HepG2 (cell line): ENCODE results near the gene FAM53C. TPM values are rescaled to one million over a fixed set of nuclear protein-coding genes. Genes with fewer than 3 reads are reported as not detected.
A peak's percentile ranks its signal among the peaks of the same experiment; 100 is the strongest.

ENCODE experiments used
- AKNA ChIP-seq: sonication (generic); formaldehyde crosslinking; IDR thresholded peaks from 2 replicates; pipeline ENCODE4 v1.4.0; 2020; ENCODE audit warnings: missing genetic modification reagents, borderline replicate concordance
- ATF1 ChIP-seq: IDR thresholded peaks from 2 replicates; pipeline ENCODE4 v1.6.1; 2016; ENCODE audit warnings: mild to moderate bottlenecking, control low read depth
- EHMT2 ChIP-seq: fragments of 200-600 bp; sonication (generic); IDR thresholded peaks from 2 replicates; pipeline ENCODE4 v1.7.0; 2017; ENCODE audit warnings: antibody characterized with exemption, low read depth, low read length, borderline replicate concordance
- FIP1L1 ChIP-seq: fragments of 200-400 bp; formaldehyde crosslinking; IDR thresholded peaks from 2 replicates; pipeline ENCODE4 v1.6.1; 2018; ENCODE audit warnings: low read depth, mild to moderate bottlenecking, low read length, moderate library complexity, borderline replicate concordance; ENCODE audit not compliant: insufficient read depth
- GPN1 ChIP-seq: sonication (generic); formaldehyde crosslinking; IDR thresholded peaks from 2 replicates; pipeline ENCODE4 v1.5.1; 2020; ENCODE audit warnings: missing genetic modification reagents, borderline replicate concordance
- LCORL ChIP-seq, 2 experiments: fragments of 450-650 bp in 1 of 2; sonication (generic) in 1 of 2; formaldehyde crosslinking in 1 of 2; IDR thresholded peaks; 2 replicates each; pipeline versions ENCODE4 v1.5.0 to v1.6.1; 2017 to 2020; ENCODE audit warnings: antibody characterized with exemption in 1 of 2, missing genetic modification reagents in 1 of 2
- MED13 ChIP-seq: sonication (generic); formaldehyde crosslinking; IDR thresholded peaks from 2 replicates; pipeline ENCODE4 v1.5.0; 2020; ENCODE audit warnings: missing genetic modification reagents
- MNT ChIP-seq: fragments of 450-650 bp; IDR thresholded peaks from 2 replicates; pipeline ENCODE4 v1.6.1; 2016
- PHF21A ChIP-seq: sonication (generic); formaldehyde crosslinking; IDR thresholded peaks from 2 replicates; pipeline ENCODE4 v1.5.0; 2020; ENCODE audit warnings: mild to moderate bottlenecking, missing genetic modification reagents
- RAD51 ChIP-seq: fragments of 450-650 bp; IDR thresholded peaks from 2 replicates; pipeline ENCODE4 v1.6.1; 2016; ENCODE audit warnings: borderline replicate concordance
- RELA ChIP-seq: sonication (generic); formaldehyde crosslinking; IDR thresholded peaks from 2 replicates; pipeline ENCODE4 v1.4.0; 2020; ENCODE audit warnings: missing genetic modification reagents
- SALL2 ChIP-seq: sonication (generic); formaldehyde crosslinking; IDR thresholded peaks from 2 replicates; pipeline ENCODE4 v1.8.1; 2023; ENCODE audit warnings: mild to moderate bottlenecking, missing genetic modification reagents, inconsistent platforms
- SIN3B ChIP-seq: fragments of 150-350 bp; IDR thresholded peaks from 2 replicates; pipeline ENCODE4 v1.6.1; 2014; ENCODE audit warnings: low read length
- SPEN ChIP-seq: sonication (generic); formaldehyde crosslinking; IDR thresholded peaks from 2 replicates; pipeline ENCODE4 v1.5.1; 2020; ENCODE audit warnings: low read depth, mild to moderate bottlenecking, missing genetic modification reagents
- TARDBP ChIP-seq: sonication (generic); formaldehyde crosslinking; IDR thresholded peaks from 2 replicates; pipeline ENCODE4 v1.8.0; 2022; ENCODE audit warnings: mild to moderate bottlenecking, missing genetic modification reagents
- YY1 ChIP-seq: IDR thresholded peaks from 2 replicates; pipeline ENCODE4 v1.6.1; 2011; ENCODE audit warnings: low read length, low read depth, moderate library complexity, mild to moderate bottlenecking; ENCODE audit not compliant: insufficient read depth, insufficient replicate concordance
- ZBTB37 ChIP-seq: sonication (generic); formaldehyde crosslinking; IDR thresholded peaks from 2 replicates; pipeline ENCODE4 v1.4.0; 2020; ENCODE audit warnings: mild to moderate bottlenecking, missing genetic modification reagents
- ZBTB39 ChIP-seq: sonication (generic); formaldehyde crosslinking; IDR thresholded peaks from 2 replicates; pipeline ENCODE4 v1.5.0; 2020; ENCODE audit warnings: missing genetic modification reagents
- ZMAT3 ChIP-seq: sonication (generic); formaldehyde crosslinking; conservative IDR thresholded peaks from 2 replicates; pipeline ENCODE4 v1.7.0; 2021; ENCODE audit warnings: missing genetic modification reagents
- ZNF10 ChIP-seq: sonication (generic); formaldehyde crosslinking; IDR thresholded peaks from 2 replicates; pipeline ENCODE4 v1.4.0; 2020; ENCODE audit warnings: mild to moderate bottlenecking, low read depth, missing genetic modification reagents, borderline replicate concordance
- polyA plus RNA-seq, 8 experiments: library from polyadenylated mRNA; depleted of rRNA in 3 of 8; stranded (reverse) in 7 of 8; unstranded in 1 of 8; fragments of >200 nt; fragmentation: Illumina TruSeq in 4 of 8; extraction: Trizol in 4 of 8; gene quantifications; 2 replicates each; pipeline versions ENCODE4 v1.2.1 to v1.2.3, GENCODE V29; 2011 to 2016; ENCODE audit warnings: low read depth in 4 of 8, missing spikeins in 1 of 8, mixed read lengths in 1 of 8; ENCODE audit not compliant: insufficient read depth in 1 of 8
- total RNA-seq, 5 experiments: library from RNA; depleted of rRNA; stranded (reverse); fragments of >200 nt; fragmentation: Illumina TruSeq; extraction: Trizol; gene quantifications; 2 replicates each; pipeline ENCODE4 v1.2.3, GENCODE V29; 2016; ENCODE audit warnings: low read depth in 1 of 5

The FAM53C gene
- total and polyA plus RNA-seq, 2 of the 13 experiments (the other 11 are each of a cell fraction or from before 2014, with no cell fraction given) = 26.9 to 30.1 TPM

GRCh38 chr5:138352071-138352721, 14.1 kb downstream of the FAM53C start, which contains the start of gene KDM3B (continued):
- TF ChIP-seq SALL2 (CRISPR knock-in tag) = 0 out of 2 replicates have a peak, but pooled peaks have one; percentile 29
- TF ChIP-seq YY1 = peak; percentile 75
- TF ChIP-seq LCORL (IDR thresholded peaks at IDR 0.05) = no peak
- TF ChIP-seq LCORL (CRISPR knock-in tag; IDR thresholded peaks at IDR 0.05) = no peak
- TF ChIP-seq ZNF10 (CRISPR knock-in tag) = no peak
- TF ChIP-seq EHMT2 = no peak
- no peak for TF ChIP-seq MNT
- peak; percentile 88 for TF ChIP-seq TARDBP (CRISPR knock-in tag)
- no peak for TF ChIP-seq RAD51
- TF ChIP-seq SIN3B = no peak
- TF ChIP-seq ATF1 (CRISPR knock-in tag) = no peak
- TF ChIP-seq SPEN (CRISPR knock-in tag) = 0 out of 2 replicates have a peak, but pooled peaks have one; percentile 62
- TF ChIP-seq PHF21A (CRISPR knock-in tag) = no peak
- TF ChIP-seq RELA (CRISPR knock-in tag) = 0 out of 2 replicates have a peak, but pooled peaks have one; percentile 31
- TF ChIP-seq MED13 (CRISPR knock-in tag) = no peak
- no peak for TF ChIP-seq ZBTB37 (CRISPR knock-in tag)
- no peak for TF ChIP-seq ZMAT3 (CRISPR knock-in tag)
- no peak for TF ChIP-seq ZBTB39 (CRISPR knock-in tag)
- no peak for TF ChIP-seq GPN1 (CRISPR knock-in tag)
- no peak for TF ChIP-seq AKNA (CRISPR knock-in tag)
- TF ChIP-seq FIP1L1 = no peak
